ENCODE results near the gene CTNNAL1.
"Not testable (repeated sequence)": the region's sequence is repeated elsewhere in the genome, so short reads cannot be mapped to it uniquely, and the experiment has no call there.

Gene CTNNAL1

DNA sequence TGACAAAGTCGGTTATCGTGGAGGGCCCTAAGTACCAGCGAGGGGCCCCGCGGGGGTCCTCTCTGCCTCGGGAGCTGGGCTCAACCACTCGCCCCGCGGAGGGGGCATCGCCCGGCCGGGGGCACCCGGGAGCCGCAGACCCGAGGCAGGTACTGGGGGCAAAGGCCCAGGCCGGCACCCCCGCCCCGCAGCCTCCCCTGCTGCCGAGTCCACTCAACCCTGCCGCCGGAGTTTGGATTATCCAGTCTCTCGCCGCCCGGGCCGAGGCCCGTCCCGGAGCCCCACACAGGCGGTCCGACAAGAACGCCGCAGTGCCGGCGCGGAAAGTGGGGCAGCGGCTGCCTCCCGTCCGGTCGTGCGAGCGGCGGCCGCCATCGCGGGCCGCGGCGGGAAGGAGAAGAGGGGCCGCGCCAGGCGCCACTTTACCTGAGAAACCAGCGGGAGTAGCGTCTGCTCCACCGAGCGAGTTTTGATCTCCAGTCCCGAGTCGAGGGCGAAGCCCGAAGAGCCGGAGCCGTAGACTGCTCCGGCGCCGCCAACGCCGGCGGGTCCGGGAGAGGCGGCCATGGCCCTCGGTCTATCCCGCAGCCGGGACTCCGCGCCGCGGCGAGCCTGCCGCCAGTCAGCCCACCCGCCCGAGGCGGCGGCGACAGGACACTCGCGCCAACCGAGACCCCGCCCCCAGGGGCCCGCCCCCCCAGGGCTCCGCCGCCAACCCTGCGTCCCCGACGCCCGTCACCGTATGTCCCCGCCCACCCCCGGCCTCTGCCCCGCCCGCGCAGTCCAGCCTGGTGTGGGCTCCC, at the start of gene CTNNAL1:
CTNNAL1 (minus strand) TSS at position 624 of the 803 bp plus-strand sequence; CDS start at position 567, 57 bp downstream.
- peak; percentile 81 for DNase-seq

DNA sequence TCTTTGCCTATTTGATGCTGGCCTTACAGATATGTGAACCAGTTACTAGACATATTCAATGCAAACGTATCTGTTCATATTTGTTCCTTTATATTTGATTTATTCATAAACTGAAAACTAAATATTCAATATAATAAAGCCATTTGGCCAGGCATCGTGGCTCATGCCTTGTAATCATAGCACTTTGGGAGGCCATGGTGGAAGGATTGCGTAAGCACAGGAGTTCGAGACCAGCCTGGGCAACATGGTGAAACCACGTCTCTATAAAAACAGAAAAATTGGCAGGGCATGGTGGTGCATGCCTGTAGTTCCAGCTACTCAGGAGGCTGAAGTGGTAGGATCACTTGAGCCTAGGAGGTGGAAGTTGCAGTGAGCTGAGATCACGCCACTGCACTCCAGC, 49.2 kb upstream of the CTNNAL1 start:
- no peak for DNase-seq

DNA sequence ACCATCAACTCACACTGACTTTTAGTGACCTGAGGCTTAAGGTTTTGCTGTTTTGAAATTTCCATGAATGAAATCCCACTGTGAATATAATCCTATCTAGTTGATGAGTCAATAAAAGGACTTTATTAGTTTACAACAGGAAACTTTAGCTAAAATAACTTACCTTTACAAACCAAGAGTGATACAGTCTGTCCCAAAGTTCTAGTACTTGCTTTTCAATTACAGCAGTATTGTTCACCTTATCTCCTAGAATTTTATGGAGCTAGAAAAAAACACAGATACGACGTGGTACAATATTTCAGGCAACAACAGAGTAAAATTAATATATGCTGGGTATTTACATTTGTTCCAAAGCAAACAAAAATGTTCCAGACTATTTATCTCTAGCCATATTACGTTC, 46.9 kb upstream of the CTNNAL1 start:
- no peak for DNase-seq

DNA sequence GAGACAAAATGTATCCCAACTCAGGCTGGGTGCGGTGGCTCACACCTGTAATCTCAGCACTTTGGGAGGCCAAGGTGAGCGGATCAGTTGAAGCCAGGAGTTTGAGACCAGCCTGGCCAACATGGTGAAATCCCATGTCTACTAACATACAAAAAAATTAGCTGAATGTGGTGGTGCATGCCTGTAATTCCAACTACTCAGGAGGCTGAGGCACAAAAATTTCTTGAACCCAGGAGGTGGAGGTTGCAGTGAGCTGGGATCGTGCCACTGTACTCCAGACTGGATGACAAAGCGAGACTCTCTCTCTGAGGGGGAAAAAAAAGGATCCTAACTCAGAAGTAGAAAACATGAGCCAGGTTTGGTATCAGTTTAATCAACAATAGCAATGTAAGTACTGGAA, 39.8 kb upstream of the CTNNAL1 start:
- not testable (repeated sequence) for DNase-seq

GRCh38 chr9:109052416-109052815, 39.1 kb upstream of the CTNNAL1 start:
- no peak for DNase-seq

GRCh38 chr9:109051733-109052132, 38.4 kb upstream of the CTNNAL1 start:
- DNase-seq, result no peak

DNA sequence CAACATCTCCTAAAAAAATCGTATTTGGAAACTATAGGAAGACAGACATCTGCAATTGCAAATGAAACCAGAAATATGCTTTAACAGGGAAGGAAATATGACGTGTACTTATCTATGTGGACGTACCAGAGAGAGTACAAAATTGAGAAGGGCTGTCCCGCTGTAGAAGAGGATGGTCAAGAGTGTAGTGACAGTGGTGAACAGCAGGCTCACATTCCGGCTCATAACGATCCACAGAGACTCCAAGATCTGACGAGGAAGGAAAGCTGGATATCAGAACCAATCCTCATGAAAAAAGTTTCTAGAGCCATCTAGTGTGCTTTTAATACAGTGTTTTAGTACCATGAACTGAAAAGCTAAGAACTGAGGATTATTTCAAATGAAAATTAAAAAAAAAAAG, 37.1 kb upstream of the CTNNAL1 start:
- no peak for DNase-seq

DNA sequence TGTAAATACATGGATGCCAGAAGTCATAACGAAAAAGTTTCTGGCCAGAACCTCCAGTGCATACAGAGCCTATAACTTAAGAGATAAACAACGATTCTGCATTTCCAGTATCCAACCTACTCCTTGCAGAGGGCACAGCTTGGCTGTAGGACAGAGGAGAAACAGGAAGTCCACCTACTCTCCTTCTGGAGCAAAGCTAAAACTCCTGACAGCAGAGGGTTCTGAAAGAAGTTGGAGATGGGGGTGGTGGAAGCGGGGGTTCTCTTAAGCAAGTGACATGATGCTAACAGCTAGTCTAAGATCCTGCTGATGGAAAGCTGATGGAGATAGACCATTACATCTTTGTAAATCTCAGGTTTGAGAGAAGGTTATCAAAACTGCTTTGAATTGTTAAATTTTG, 35.5 kb upstream of the CTNNAL1 start:
- DNase-seq, result no peak

DNA sequence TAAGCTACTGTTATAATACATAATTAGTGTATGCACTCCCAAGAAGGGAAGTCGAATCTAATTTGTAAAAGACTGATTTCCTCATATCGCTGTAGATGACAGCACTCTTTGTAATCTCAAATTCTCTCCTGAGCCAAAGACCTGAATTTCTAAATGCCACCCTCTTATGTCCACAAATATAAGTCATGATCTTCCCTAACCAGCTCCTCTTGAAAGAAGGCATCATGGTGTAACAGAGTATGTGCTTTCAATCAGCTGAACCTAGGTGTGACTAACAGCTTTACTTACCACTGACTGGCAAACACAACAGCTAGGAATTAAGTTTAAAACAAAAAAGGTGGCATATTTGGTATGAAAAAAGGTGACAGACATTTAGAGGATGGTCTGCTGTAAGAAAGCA, 34.0 kb upstream of the CTNNAL1 start:
- DNase-seq, result no peak

DNA sequence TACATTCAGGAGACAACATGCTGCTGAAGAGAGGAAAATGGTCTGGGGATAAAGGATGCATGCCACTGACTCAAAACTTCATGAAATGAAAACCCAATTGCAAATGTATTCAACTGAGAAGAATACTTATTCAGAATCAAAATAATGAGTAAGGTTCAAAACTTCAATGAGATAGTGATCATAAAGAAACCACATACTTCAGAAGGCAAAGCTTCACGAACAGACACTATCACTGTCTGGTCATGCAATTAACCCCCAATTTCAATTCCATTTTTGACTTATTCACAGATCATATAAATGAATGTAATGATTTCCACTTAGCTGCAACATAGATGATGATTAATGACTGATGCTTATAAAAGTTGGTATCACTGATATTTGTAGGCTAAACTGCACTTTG, 33.0 kb upstream of the CTNNAL1 start:
- DNase-seq, result no peak

GRCh38 chr9:109043578-109043977, 30.3 kb upstream of the CTNNAL1 start:
- DNase-seq, result no peak

DNA sequence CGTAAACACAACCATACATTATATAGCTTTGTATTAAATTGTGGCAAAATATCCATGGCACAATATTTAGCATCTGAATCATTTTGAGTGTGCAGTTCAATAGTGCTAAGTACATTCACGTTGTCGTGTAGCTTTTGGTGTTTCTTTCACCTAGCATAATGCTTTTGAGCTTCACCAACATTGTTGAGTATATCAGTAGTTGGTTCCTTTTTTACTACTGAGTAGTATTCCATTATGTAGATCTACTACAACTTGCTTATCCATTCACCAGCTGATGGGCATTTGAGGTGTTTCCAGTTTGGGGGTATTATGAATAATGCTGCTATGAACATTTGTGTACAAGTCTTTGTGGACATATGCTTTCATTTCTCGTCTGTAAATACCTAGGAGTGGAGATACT, 27.3 kb upstream of the CTNNAL1 start:
- no peak for DNase-seq

DNA sequence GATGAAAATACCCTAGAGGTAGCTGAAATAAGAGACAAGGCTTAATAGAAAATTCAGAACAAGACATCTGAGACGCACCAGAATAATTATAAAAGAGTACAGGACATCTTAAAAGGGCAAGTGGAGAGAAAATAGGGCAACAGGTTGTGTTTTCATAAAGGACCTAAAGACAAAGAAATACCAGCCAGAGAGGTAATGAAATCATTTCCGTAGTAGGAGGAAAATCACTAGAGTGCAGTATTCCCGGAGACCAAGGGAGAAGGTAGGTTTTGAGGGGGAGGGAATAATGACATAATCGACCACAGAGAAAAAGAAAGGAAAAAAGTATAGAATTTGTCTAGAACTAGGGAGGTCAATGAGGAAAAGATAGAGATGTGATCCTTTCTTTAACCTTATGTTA, 26.2 kb upstream of the CTNNAL1 start:
- no peak for DNase-seq

DNA sequence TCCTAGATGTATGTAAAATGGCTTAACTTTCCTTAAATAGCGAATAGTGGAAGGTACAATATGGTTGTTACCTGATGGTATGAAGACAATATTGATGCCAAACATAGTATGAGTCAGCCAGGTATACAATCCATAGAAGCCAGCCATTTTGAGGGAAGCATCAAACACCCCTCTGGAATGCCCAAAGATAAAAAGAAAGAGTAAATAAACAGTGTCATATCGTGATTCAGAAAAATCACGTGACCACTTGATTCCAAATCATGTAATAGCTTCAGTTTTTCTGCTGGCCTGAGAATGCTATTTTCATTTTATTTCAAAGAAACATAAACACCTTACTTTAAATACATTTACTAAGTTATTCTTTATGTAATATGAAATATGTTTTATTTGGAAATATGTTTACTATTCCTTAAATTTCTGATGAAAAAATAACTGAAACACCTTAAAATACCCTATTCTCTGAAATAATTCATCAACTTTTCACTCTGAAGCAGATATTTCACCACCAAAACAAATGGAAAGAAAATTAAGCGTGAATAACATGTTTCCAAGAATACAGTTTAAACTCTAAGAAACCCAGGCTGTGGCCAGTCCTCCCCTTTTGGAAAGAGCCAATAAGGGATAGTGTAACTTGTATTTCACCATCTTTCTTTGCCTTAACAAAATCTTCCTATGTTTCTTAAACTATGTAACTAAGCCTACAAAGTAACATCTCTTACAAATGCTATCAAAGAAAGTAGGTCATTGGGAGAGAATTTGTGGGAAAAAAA, 24.8 kb upstream of the CTNNAL1 start:
- DNase-seq, result no peak

DNA sequence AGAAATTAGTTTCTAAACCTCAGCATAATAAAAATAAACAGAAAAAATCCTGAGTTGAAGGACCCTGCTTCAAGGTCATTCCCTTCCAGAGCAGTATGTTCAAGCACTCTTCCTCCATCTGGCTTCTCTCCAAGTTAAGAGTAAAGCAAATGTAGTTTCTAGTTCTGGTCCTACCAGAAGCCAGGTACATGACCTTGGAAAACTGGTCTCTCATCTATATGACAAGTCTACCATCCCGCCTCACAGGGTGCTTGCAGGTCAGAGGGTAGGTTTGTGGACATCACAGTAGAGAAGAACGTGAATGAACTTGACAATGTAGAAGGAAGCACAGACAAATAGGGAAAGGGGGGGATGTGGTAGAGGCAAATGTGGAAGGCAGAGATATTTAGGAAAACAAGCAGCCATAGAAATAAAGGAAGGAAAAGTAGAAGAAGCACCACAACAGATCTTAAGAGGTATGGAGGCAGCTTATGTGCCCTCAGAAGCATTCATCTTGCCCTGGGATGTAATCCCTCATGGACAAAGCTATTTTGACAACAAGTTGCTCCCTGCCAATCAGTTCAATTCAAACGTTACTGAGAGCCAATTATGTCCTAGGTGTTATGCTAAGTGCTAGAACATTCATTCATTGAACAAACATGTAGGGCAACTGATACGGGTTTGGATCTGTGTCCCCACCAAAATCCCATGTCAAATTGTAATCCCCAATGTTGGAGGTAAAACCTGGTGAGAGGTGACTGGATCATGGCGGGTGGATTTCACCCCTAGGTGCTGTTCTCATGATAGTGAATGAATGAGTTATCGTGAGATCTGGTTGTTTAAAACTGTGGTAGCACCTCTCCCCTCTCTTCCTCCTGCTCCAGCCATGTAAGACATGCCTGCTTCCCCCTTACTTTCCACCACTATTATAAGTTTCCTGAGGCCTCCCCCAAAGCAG, 23.7 kb upstream of the CTNNAL1 start:
- no peak for DNase-seq

DNA sequence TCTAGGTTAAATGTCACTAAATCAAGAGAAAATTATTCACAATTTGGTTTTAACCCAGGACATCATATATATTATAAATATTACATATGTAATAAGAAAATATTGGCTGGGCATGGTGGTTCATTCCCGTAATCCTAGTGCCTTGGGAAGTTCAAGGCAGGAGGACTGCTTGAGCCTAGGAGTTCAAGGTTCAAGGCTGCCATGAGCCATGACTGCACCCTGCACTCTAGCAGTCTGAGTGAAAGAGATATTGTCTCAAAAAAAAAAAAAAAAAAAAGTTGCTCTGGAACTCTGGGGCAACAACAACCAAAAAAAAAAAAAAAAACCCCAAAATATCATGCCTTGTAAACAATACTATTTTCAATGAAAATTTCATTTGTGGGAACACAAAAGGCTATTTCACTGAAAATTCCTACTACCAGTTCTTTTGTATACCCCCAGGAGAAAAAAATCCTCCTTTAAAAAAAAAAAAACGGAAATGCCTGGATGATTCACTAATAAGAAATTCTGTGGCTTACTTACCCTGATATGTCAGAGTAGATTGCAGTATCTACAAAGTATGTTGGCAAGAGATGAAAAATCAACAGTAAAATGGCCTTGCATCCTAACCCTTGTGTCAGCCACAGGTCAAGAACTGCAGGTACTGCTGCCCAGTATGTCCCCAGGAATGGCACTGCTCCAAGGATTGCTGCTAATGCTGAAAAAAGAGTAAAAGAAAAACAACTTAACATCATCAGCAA, 22.6 kb upstream of the CTNNAL1 start:
- DNase-seq, result peak; percentile 12

DNA sequence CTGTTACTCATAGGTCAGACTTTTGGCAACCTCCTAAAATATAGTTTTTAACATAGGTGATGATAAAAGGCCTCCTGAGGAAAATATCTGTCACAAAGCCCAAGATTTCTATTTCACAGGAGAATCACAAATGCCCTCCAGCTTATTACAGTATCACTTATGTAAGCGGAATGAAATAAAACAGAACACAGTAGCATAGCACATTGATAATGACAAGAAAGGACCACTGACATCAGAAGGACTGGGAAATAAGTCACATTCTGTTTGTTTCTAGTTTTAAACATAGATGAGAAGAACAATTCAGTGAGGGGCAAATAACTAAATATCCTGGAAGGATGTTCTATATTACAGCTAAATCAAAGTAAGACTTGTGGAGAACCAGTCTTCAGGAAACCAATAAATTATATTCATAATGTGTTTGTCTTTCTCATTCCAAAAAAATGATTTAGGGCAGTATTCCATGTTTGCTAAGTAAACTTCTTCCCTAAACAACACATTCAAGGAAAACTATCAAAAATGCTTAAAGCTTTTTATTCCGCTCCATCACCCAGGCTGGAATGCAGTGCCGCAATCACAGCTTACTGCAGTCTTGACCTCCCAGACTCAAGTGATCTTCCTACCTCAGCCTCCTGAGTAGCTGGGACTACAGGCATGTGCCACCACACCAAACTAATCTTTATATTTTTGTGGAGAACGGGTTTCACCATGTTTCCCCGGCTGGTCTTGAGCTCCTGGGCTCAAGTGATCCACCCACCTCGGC, 20.8 kb upstream of the CTNNAL1 start:
- no peak for DNase-seq

DNA sequence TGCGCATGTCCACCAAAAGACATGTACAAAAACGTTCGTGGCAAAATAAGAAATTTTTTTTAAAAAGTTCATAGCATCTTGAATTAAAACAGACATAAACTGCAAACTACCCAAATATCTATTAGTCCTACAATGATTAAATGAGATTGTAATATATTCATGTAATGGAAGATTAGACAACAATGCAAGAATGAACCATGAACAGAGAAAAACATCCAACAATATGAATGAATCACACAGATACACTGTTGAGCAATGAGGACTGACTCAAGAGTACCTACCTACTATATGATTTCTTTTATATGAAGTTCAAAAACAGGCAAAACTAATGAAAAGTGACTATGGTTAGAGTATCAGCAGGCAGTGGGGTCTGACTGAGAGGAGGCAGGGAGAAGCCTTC, 17.9 kb upstream of the CTNNAL1 start:
- DNase-seq, result no peak

DNA sequence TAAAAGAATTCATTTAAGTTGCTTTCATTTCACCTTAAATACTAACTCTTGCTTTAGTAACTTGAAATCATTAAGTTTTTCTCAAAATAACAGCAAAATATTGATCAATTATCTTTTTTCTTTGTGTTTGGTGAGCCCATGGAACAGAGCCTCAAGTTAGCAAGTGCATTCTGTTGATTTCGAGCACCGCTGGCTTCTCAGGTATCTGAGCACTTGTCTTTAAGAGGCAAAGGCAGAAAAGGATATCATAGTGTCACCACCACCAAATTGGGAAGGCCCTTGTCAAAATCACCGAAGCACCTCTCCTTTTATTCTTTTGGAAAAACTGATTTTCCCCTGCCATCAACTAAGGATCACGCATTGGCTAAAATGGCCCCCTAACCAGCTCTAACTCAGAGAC, 17.1 kb upstream of the CTNNAL1 start:
- no peak for DNase-seq

DNA sequence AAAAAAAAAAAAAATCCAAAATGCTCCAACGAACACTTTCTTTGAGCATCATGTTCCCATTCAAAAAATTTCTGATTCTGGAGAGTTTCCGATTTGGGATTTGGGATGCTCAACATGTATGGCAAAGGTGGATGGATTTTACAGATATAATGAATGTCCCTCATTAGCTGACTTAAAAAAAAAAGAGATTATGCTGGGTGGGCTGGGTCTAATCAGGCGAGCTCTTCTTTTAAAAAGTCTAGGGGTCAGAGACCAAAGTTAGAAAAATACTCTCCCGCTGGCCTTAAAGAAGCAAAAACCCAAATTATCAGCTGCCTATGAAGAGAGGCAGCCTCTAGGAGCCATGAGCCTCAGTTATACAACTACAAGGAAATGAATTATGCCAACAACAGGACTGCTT, 15.2 kb upstream of the CTNNAL1 start:
- DNase-seq, result no peak

- no peak for DNase-seq
Observed at GRCh38 chr9:109027176-109027575, 13.9 kb upstream of the CTNNAL1 start.

GRCh38 chr9:109026306-109026705, 13.0 kb upstream of the CTNNAL1 start:
- no peak for DNase-seq
